ENCODE data around the gene TFEC. TPM values are rescaled to one million over a fixed set of nuclear protein-coding genes. Genes with fewer than 3 reads are reported as not detected.

TFEC gene
- total RNA-seq, 1 donor from 2014 or later, result 41.9 TPM

DNA sequence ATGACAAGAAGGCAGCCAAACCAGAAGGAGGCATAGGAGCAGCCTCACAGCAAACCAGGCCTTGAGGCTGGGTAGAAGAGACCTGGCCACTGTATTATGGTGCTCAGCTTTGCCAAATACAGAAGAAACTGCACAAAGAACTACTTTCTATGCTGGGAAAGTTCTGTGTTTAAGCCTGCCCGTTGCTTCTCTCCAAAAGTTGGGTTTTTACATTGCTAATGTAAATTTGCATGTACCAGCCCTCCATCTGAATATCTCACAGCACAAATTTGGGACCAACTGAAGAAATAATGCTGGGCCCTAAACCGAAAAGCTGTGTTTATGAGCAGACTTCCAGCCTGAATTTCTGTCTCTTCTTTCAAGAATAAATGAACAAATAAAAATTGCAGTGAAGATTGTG lies 145.0 kb downstream of the TFEC start:
- no peak overlapping the region for H3K27ac ChIP-seq
- H3K4me3 ChIP-seq, result no peak overlapping the region
- no peaks in the 10 kb centered on the region for H3K27me3 ChIP-seq (ENCODE audit: low read depth)
- intact Hi-C loops (cut with DNase I), result no loop called here
- H3K9me3 ChIP-seq, result peaks cover 5% of the 10 kb centered on the region
- DNase-seq (no peak), ATAC-seq (no peak)
- TF ChIP-seq, protein P1, sequence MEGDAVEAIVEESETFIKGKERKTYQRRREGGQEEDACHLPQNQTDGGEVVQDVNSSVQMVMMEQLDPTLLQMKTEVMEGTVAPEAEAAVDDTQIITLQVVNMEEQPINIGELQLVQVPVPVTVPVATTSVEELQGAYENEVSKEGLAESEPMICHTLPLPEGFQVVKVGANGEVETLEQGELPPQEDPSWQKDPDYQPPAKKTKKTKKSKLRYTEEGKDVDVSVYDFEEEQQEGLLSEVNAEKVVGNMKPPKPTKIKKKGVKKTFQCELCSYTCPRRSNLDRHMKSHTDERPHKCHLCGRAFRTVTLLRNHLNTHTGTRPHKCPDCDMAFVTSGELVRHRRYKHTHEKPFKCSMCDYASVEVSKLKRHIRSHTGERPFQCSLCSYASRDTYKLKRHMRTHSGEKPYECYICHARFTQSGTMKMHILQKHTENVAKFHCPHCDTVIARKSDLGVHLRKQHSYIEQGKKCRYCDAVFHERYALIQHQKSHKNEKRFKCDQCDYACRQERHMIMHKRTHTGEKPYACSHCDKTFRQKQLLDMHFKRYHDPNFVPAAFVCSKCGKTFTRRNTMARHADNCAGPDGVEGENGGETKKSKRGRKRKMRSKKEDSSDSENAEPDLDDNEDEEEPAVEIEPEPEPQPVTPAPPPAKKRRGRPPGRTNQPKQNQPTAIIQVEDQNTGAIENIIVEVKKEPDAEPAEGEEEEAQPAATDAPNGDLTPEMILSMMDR (IDR thresholded peaks at IDR 0.05), result no peak
- no peaks in the 10 kb centered on the region for H3K4me1 ChIP-seq
- H3K36me3 ChIP-seq, result no peaks in the 10 kb centered on the region

Other genes starting within 250 kb of the TFEC start
- 74.5 TPM for gene TES, start 179.8 kb upstream of the TFEC start, total RNA-seq